Activated CD4-positive, alpha-beta T cell treated with anti-CD3 and anti-CD28 coated beads, Interleukin-2, amount 50 U/mL, for 1 hour (primary cell): ENCODE results near the gene WNT11.

Source experiments
- DNase-seq: peaks from one replicate; pipeline ENCODE4 v3.0.0-alpha.2; 2020

Gene WNT11

GRCh38 chr11:76152086-76152681 is 54.1 kb downstream of the WNT11 start:
- DNase-seq, result peak; percentile 77

GRCh38 chr11:76151556-76152085 is 54.7 kb downstream of the WNT11 start:
- DNase-seq, result no peak

- no peak for DNase-seq
These were observed 56.2 kb downstream of the WNT11 start for GRCh38 chr11:76150141-76150540.

- no peak for DNase-seq
These were observed 56.6 kb downstream of the WNT11 start for GRCh38 chr11:76149713-76150112.

GRCh38 chr11:76148941-76149613 is 57.2 kb downstream of the WNT11 start:
- no peak for DNase-seq

GRCh38 chr11:76148231-76148630 is 58.1 kb downstream of the WNT11 start:
- DNase-seq, result no peak

- DNase-seq, result no peak
These were observed 59.1 kb downstream of the WNT11 start for GRCh38 chr11:76147106-76147740.

GRCh38 chr11:76143274-76143673 is 63.0 kb downstream of the WNT11 start:
- DNase-seq, result no peak

- no peak for DNase-seq
These were observed 64.3 kb downstream of the WNT11 start for GRCh38 chr11:76141901-76142588.

GRCh38 chr11:76140912-76141574 is 65.3 kb downstream of the WNT11 start:
- no peak for DNase-seq

- no peak for DNase-seq
These were observed 67.0 kb downstream of the WNT11 start for GRCh38 chr11:76139314-76139713.
